ENCODE data around the gene GARS1. TPM values are rescaled to one million over a fixed set of nuclear protein-coding genes. Genes with fewer than 3 reads are reported as not detected.

The GARS1 gene
- total RNA-seq, 1 donor from 2014 or later = 517 TPM

GRCh38 chr7:30562909-30563308 is 31.8 kb upstream of the GARS1 start:
- FAIRE-seq = no peak
- H3K4me3 Mint-ChIP-seq (ENCODE audit: unreplicated experiment) = peak overlapping the region; percentile 25
- DNase-seq (ENCODE audit: low read depth) = peak; percentile 29
- Histone ChIP-seq H2AFZ (ENCODE audit: low read depth, low read length) (peak overlapping the region; percentile 1), H3K9ac (ENCODE audit: low read length) (peak overlapping the region; percentile 39), H3K4me2 (ENCODE audit: low read length) (peak overlapping the region; percentile 75), H3K27ac (ENCODE audit: low read depth, low read length) (peak overlapping the region; percentile 59), H3K4me3 (ENCODE audit: insufficient read depth, low read depth, low read length) (no peak overlapping the region), H3K4me1 (ENCODE audit: insufficient read depth, low read length) (peaks cover 24% of the 10 kb centered on the region), H3K36me3 (ENCODE audit: insufficient read depth, low read length) (peaks cover 6% of the 10 kb centered on the region), H4K20me1 (ENCODE audit: insufficient read depth, low read length) (peaks cover 15% of the 10 kb centered on the region), H3K79me2 (ENCODE audit: insufficient read depth, low read length) (no peaks in the 10 kb centered on the region), H3K27me3 (ENCODE audit: insufficient read depth, low read length) (no peaks in the 10 kb centered on the region), H3K9me3 (ENCODE audit: insufficient read depth, low read depth, low read length) (no peaks in the 10 kb centered on the region)
- peaks cover 15% of the 10 kb centered on the region for H3K4me1 Mint-ChIP-seq (ENCODE audit: low read depth, unreplicated experiment)
- H3K27ac Mint-ChIP-seq (ENCODE audit: unreplicated experiment) = peak overlapping the region; percentile 70
- H3K9me3 Mint-ChIP-seq (ENCODE audit: unreplicated experiment) = no peaks in the 10 kb centered on the region
- H3K36me3 Mint-ChIP-seq (ENCODE audit: low read depth, unreplicated experiment) = peaks cover 24% of the 10 kb centered on the region
- H3K27me3 Mint-ChIP-seq (ENCODE audit: low read depth, unreplicated experiment) = no peaks in the 10 kb centered on the region
- TF ChIP-seq, protein P1, sequence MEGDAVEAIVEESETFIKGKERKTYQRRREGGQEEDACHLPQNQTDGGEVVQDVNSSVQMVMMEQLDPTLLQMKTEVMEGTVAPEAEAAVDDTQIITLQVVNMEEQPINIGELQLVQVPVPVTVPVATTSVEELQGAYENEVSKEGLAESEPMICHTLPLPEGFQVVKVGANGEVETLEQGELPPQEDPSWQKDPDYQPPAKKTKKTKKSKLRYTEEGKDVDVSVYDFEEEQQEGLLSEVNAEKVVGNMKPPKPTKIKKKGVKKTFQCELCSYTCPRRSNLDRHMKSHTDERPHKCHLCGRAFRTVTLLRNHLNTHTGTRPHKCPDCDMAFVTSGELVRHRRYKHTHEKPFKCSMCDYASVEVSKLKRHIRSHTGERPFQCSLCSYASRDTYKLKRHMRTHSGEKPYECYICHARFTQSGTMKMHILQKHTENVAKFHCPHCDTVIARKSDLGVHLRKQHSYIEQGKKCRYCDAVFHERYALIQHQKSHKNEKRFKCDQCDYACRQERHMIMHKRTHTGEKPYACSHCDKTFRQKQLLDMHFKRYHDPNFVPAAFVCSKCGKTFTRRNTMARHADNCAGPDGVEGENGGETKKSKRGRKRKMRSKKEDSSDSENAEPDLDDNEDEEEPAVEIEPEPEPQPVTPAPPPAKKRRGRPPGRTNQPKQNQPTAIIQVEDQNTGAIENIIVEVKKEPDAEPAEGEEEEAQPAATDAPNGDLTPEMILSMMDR (IDR thresholded peaks at IDR 0.05; ENCODE audit: insufficient read depth, low read depth, low read length) = no peak
- TF ChIP-seq EZH2 (IDR thresholded peaks at IDR 0.05; ENCODE audit: insufficient read depth, low read length) = no peak

DNA sequence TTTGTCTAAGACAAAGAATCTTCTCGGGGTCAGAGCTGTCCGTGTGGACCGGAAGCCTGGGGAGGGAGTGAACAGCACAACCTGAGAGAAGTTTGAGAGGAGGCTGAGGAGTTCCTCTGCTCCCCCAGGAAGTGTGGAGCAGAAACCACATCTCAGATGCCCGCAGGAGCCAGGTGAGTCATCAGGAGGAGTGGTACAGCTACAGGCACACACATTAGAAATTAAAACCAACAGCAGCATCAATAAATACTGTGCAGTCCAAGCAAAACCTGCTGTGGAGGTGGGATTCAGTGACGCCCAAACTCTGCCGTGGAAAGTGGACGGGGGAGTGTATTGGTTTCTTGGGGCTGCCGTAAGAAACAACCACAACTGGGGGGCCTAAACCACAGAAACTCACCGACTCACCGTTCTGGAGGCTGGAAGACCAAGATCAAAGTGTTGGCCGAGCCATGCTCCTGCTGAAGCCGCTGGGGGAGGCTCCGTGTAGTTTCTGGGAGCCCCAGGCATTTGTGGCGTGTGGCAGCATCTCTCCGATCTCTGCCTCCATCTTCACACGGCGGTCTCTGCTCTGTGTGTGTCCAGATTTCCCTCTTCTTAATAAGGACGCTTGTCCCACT is 31.2 kb upstream of the GARS1 start:
- H3K27ac ChIP-seq (ENCODE audit: low read depth, low read length) = peak overlapping the region; percentile 59
- no peaks in the 10 kb centered on the region for H3K27me3 ChIP-seq (ENCODE audit: insufficient read depth, low read length)
- Mint-ChIP-seq H3K27ac (ENCODE audit: unreplicated experiment) (peak overlapping the region; percentile 70), H3K36me3 (ENCODE audit: low read depth, unreplicated experiment) (peaks cover 26% of the 10 kb centered on the region), H3K27me3 (ENCODE audit: low read depth, unreplicated experiment) (no peaks in the 10 kb centered on the region), H3K4me3 (ENCODE audit: unreplicated experiment) (peak overlapping the region; percentile 25), H3K4me1 (ENCODE audit: low read depth, unreplicated experiment) (peaks cover 15% of the 10 kb centered on the region), H3K9me3 (ENCODE audit: unreplicated experiment) (no peaks in the 10 kb centered on the region)
- peak; percentile 74 for DNase-seq (ENCODE audit: low read depth)
- H3K4me1 ChIP-seq (ENCODE audit: insufficient read depth, low read length) = peaks cover 24% of the 10 kb centered on the region
- H4K20me1 ChIP-seq (ENCODE audit: insufficient read depth, low read length) = peaks cover 15% of the 10 kb centered on the region
- H3K4me3 ChIP-seq (ENCODE audit: insufficient read depth, low read depth, low read length) = peak overlapping the region; percentile 3
- peak overlapping the region; percentile 75 for H3K4me2 ChIP-seq (ENCODE audit: low read length)
- no peaks in the 10 kb centered on the region for H3K9me3 ChIP-seq (ENCODE audit: insufficient read depth, low read depth, low read length)
- peak overlapping the region; percentile 39 for H3K9ac ChIP-seq (ENCODE audit: low read length)
- no peak for FAIRE-seq
- no peaks in the 10 kb centered on the region for H3K79me2 ChIP-seq (ENCODE audit: insufficient read depth, low read length)
- TF ChIP-seq, protein P1 (IDR thresholded peaks at IDR 0.05; ENCODE audit: insufficient read depth, low read depth, low read length) = no peak
- TF ChIP-seq EZH2 (IDR thresholded peaks at IDR 0.05; ENCODE audit: insufficient read depth, low read length) = no peak
- H2AFZ ChIP-seq (ENCODE audit: low read depth, low read length) = peak overlapping the region; percentile 1
- H3K36me3 ChIP-seq (ENCODE audit: insufficient read depth, low read length) = peaks cover 7% of the 10 kb centered on the region

- FAIRE-seq (peak; percentile 45), DNase-seq (ENCODE audit: low read depth) (peak; percentile 57)
- Histone ChIP-seq H4K20me1 (ENCODE audit: insufficient read depth, low read length) (peaks cover 15% of the 10 kb centered on the region), H3K27me3 (ENCODE audit: insufficient read depth, low read length) (no peaks in the 10 kb centered on the region), H3K4me1 (ENCODE audit: insufficient read depth, low read length) (peaks cover 24% of the 10 kb centered on the region), H3K27ac (ENCODE audit: low read depth, low read length) (no peak overlapping the region), H3K9me3 (ENCODE audit: insufficient read depth, low read depth, low read length) (no peaks in the 10 kb centered on the region), H3K79me2 (ENCODE audit: insufficient read depth, low read length) (no peaks in the 10 kb centered on the region), H3K4me3 (ENCODE audit: insufficient read depth, low read depth, low read length) (no peak overlapping the region), H2AFZ (ENCODE audit: low read depth, low read length) (no peak overlapping the region), H3K9ac (ENCODE audit: low read length) (peak overlapping the region; percentile 4), H3K4me2 (ENCODE audit: low read length) (peak overlapping the region; percentile 75), H3K36me3 (ENCODE audit: insufficient read depth, low read length) (peaks cover 10% of the 10 kb centered on the region)
- TF ChIP-seq EZH2 (IDR thresholded peaks at IDR 0.05; ENCODE audit: insufficient read depth, low read length) = no peak
- TF ChIP-seq, protein P1 (IDR thresholded peaks at IDR 0.05; ENCODE audit: insufficient read depth, low read depth, low read length) = peak; percentile 79
- H3K27me3 Mint-ChIP-seq (ENCODE audit: low read depth, unreplicated experiment) = no peaks in the 10 kb centered on the region
- peaks cover 26% of the 10 kb centered on the region for H3K36me3 Mint-ChIP-seq (ENCODE audit: low read depth, unreplicated experiment)
- peaks cover 15% of the 10 kb centered on the region for H3K4me1 Mint-ChIP-seq (ENCODE audit: low read depth, unreplicated experiment)
- no peak overlapping the region for H3K27ac Mint-ChIP-seq (ENCODE audit: unreplicated experiment)
- no peaks in the 10 kb centered on the region for H3K9me3 Mint-ChIP-seq (ENCODE audit: unreplicated experiment)
- no peak overlapping the region for H3K4me3 Mint-ChIP-seq (ENCODE audit: unreplicated experiment)
Observed at GRCh38 chr7:30564243-30564892, 30.3 kb upstream of the GARS1 start.
